GM12872 (cell line): ENCODE data around the gene IGSF9B.

Source experiments
- TF ChIP-seq, protein P1 (sequence below): IDR thresholded peaks from 3 replicates; pipeline ENCODE4 v1.5.1; 2011; ENCODE audit warnings: low read depth, mild to moderate bottlenecking, low read length, moderate library complexity; ENCODE audit not compliant: insufficient read depth

IGSF9B gene

DNA sequence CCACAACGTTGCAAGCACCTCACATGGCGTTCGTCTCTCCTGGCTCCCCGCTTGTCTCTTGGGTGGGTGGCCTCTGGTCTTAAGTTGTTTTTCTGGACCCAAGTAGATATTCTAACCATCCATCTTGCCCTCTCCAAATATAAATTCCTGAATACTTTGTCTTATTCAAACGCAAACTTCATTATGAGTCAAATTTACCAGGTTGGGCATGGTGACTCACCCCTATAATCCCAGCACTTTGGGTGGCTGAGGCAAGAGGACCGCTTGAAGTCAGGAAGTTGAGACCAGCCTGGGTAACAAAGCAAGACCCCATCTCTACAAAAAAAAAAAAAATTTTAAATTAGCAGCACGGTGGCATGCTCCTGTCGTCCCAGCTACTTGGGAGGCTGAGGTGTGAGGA is 5.1 kb upstream of the IGSF9B start:
- TF ChIP-seq, protein P1, sequence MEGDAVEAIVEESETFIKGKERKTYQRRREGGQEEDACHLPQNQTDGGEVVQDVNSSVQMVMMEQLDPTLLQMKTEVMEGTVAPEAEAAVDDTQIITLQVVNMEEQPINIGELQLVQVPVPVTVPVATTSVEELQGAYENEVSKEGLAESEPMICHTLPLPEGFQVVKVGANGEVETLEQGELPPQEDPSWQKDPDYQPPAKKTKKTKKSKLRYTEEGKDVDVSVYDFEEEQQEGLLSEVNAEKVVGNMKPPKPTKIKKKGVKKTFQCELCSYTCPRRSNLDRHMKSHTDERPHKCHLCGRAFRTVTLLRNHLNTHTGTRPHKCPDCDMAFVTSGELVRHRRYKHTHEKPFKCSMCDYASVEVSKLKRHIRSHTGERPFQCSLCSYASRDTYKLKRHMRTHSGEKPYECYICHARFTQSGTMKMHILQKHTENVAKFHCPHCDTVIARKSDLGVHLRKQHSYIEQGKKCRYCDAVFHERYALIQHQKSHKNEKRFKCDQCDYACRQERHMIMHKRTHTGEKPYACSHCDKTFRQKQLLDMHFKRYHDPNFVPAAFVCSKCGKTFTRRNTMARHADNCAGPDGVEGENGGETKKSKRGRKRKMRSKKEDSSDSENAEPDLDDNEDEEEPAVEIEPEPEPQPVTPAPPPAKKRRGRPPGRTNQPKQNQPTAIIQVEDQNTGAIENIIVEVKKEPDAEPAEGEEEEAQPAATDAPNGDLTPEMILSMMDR = no peak

DNA sequence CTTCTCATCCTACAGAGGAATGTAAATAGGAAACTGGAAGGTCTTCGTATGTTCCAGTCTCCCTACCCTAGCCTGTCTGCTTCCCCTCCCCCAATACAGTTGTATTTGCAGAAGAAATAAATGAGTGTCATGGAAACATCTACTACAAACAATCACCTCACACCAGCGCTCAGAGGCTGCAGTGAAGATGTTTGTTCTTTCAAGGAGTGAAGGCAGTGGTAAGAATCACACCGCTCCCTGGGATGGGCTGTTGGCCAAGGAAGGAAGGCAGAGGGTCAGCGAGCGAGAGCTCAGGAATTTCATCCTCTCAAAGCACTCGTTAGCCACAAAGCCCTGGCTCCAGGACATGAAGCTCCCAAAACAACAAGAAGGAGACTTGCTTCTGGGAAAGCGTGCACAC is 1.1 kb upstream of the IGSF9B start:
- TF ChIP-seq, protein P1 = no peak

DNA sequence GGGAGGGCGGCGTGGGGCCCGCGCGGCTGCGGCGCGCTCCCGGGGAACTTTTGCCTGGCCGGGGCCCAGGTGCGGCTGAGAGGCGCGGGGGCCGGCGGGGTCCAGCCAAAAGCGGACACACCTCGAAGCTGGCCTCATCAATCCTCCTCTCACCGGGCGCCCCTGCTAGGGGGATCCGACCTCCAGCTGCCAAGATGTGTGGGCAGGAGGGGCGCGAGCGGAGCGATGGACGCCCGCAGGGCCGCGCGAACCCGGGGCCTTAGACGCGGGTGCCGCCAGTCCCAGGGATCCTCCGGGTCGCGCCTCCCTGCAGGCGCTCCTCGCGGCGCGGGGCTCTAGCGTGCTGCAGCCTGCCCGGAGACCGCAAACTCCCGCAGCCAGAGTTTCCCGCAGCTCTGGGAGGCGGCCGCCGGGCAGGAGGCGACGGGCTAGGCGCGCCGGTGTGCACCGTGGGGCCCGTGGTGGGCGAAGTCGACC is 785 bp downstream of the IGSF9B start:
- TF ChIP-seq, protein P1 = no peak

DNA sequence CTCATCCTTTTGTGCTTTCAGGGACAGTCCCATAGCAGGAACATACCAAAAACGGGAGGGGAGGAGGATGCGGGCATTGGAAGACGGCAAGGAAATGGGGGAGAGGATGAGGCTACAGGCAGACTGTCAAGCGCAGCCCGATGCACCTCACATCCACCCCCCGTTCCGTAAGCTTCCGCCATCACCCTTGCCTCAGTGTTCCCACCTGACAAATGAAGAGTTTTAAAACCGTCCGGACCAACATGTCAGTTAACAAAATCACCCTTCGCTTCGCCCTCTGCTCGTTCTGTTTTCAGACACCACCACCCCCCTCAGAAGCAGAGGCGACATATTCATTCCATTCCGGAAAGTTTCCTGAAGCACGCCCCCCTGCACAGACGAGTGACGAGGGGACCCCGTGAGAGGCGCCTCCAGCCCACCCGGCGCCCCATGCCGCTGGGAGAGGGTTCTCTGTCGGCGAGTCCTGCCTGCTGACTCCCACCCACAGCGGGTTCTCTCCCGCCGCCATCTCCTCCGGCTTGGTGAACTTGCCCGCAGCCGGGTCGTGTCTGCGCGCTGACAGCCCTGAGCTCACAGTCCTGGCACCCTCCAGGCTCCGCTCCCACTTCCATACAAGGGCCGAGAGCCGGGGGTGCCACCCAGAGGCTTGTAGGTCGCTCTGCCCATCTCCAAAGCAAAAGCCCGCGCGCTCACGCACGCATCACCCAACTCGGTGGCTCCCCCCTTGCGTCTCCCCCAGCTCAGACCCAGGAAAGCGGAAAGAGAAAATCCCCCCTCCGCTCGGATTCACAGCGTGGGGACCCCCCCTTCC is 1.5 kb downstream of the IGSF9B start:
- TF ChIP-seq, protein P1 = no peak

DNA sequence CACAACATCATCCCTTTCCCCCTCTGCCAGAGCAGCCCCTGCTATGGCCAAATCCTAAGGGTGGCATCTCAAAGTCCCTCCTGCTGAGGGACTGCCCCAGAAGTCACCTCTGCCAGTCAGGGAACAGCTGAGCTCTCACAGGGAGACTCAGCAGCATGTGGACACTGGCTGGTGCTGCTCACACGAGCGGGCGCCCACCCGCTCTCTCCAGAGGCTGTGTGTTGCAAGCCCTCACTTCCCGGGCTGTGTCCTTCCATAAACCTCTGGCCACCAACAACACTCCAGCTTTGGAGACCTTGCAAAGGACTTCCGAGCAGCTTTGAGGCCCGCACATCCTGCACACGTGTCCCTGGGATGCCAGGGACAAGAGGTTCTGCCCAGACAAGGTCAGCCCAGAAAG is 2.8 kb downstream of the IGSF9B start:
- TF ChIP-seq, protein P1 = no peak

DNA sequence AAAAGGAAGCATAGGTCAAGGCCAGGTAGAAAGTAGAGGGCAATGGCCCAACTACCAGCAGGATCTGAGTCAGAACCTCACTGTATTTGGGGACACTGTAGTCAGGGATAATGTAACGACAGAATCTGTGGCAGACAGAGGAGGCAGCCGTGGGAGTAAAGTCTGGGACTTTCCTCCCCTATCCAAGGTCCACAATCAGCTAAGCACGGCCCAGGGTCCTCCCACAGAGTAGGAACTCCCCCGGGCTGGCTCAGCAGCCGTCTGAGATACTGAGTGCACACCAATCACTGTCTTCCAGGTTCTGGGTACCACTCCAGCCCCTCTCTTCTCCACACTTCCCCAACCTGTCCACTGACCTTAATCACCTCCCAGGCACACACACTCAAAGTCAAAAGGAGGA is 3.2 kb downstream of the IGSF9B start:
- TF ChIP-seq, protein P1 = no peak

DNA sequence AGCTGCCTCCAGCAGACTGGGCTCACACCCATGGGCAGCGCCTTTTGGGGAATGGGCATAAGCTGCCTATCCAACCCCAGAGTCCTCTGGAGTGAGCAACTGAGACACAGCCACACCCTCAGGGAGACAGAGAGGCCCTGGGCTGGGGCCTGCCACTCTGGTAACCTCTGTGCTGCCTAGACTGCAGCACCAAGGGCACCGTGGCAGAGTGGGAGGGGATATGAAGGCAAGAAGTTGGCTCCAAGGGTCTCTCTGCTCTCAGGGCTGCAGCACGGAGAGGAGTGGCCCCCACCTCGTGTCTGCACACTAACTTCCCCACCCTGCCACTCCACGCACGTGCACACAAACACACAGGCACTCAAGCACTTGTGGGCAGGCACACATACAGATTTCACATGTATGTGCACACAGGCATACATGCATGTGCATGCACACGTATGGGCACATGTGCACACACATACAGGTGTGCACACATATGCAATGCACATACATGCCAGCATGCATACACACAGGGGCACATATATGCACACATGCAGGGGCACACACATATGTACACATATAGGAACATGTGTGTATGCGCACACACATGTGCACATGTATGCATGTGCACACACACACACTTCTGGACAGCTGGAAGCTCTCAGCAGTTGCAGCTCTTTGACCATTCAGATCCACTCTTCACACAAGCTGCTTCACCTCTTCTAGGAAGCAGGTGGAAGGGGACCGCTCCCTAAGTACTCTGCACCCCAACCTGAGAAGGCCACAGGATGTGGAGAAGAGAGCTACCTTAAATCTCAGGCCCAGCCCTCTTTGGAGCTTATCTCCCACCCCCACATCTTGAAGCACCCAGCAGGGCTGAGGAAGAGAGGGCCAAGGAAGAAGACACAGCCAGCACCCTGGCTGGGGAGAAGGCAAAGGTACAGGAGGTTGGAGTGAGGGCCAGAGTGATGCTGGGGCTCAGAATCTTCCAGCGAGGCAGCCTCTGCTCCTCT is 4.3 kb downstream of the IGSF9B start:
- TF ChIP-seq, protein P1 = no peak
